Measurements from ENCODE around the gene NCBP2L.

NCBP2L gene

DNA sequence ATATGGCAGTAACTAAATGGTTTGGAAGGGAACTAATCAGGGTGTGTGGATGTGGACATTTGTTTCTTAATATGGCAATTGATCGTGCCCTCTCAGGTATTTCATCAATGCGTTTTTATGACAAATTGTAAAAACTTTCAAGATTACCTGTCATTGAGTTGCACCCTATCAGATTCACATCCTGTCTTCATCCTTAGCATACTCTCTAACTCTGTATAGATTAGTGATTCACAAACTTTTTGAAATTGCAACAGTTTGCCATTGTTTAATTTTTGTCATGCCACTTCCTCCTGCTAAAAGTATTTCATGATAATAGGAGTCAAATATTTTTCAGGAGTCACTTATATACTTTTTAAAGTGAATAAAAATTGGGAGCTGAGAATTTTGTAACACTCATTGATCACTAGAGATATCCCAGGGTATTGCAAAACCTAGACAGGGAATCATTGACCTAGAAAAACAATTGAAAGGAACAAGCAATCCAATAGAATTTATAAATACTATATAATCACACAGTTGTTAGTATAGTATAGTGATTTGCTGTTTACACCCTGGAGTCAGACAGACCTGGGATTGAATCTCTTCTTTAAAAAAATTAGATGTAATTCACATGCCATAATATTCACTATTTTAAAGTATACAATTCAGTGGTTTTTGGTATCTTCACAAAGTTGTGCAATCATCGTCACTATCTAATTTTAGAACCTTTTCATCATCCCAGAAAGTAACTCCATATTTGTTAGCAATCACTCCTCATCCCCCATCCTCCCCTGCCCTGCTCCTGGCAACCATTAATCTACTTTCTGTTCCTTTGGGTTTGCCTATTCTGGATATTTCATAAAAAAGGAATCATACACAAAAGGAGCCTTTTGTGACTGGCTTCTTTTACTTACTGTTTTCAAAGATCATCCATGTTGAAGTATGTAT, 57.0 kb downstream of the NCBP2L start:
- ChIA-PET POLR2A (no interaction called here), CTCF (no interaction called here)
- TF ChIP-seq, protein P1, sequence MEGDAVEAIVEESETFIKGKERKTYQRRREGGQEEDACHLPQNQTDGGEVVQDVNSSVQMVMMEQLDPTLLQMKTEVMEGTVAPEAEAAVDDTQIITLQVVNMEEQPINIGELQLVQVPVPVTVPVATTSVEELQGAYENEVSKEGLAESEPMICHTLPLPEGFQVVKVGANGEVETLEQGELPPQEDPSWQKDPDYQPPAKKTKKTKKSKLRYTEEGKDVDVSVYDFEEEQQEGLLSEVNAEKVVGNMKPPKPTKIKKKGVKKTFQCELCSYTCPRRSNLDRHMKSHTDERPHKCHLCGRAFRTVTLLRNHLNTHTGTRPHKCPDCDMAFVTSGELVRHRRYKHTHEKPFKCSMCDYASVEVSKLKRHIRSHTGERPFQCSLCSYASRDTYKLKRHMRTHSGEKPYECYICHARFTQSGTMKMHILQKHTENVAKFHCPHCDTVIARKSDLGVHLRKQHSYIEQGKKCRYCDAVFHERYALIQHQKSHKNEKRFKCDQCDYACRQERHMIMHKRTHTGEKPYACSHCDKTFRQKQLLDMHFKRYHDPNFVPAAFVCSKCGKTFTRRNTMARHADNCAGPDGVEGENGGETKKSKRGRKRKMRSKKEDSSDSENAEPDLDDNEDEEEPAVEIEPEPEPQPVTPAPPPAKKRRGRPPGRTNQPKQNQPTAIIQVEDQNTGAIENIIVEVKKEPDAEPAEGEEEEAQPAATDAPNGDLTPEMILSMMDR (IDR thresholded peaks at IDR 0.05; ENCODE audit: insufficient read depth, low read length, missing control alignments) = no peak
- no peak for DNase-seq (ENCODE audit: low read depth, low spot score)
- no peak overlapping the region for H3K4me3 ChIP-seq (ENCODE audit: low read depth, low read length)

DNA sequence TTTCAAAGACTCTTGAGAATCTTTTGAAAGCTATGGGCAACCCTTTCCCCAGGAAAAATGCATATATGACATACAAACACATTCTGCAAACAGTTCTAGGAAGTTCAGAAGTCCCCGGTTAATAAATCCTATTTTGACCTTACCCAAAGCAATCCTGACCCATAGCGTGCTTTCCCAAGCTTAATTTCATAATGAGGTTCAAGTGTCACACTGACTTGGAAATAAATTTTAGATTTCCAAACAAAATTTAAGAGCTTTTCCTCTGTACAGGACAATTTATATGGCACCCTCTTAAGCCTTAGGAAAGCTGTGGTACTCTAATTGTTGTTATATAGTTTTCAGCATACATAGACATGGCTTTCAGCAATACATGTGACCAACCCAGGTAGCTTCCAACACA, 59.4 kb downstream of the NCBP2L start:
- no peak overlapping the region for H3K4me3 ChIP-seq (ENCODE audit: low read depth, low read length)
- TF ChIP-seq, protein P1 (IDR thresholded peaks at IDR 0.05; ENCODE audit: insufficient read depth, low read length, missing control alignments) = no peak
- POLR2A ChIA-PET = no interaction called here
- CTCF ChIA-PET = interaction anchor here (0.8 kb wide), 1 partner anchor 10 kb away, joined by 3 read pairs; no protein-coding TSS in a partner anchor
- no peak for DNase-seq (ENCODE audit: low read depth, low spot score)

DNA sequence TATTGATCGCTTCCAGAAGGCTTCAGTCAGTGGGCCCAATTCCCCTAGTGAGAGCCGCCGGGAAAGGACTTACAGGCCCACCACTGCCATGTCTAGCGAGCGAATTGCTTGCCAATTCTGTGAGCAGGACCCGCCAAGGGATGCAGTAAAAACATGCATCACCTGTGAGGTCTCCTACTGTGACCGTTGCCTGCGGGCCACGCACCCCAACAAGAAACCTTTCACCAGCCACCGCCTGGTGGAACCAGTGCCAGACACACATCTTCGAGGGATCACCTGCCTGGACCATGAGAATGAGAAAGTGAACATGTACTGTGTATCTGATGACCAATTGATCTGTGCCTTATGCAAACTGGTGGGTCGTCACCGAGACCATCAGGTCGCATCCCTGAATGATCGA, 63.4 kb downstream of the NCBP2L start:
- no peak for DNase-seq (ENCODE audit: low read depth, low spot score)
- ChIA-PET CTCF (no interaction called here), POLR2A (no interaction called here)
- H3K4me3 ChIP-seq (ENCODE audit: low read depth, low read length) = no peak overlapping the region
- TF ChIP-seq, protein P1 (IDR thresholded peaks at IDR 0.05; ENCODE audit: insufficient read depth, low read length, missing control alignments) = no peak

DNA sequence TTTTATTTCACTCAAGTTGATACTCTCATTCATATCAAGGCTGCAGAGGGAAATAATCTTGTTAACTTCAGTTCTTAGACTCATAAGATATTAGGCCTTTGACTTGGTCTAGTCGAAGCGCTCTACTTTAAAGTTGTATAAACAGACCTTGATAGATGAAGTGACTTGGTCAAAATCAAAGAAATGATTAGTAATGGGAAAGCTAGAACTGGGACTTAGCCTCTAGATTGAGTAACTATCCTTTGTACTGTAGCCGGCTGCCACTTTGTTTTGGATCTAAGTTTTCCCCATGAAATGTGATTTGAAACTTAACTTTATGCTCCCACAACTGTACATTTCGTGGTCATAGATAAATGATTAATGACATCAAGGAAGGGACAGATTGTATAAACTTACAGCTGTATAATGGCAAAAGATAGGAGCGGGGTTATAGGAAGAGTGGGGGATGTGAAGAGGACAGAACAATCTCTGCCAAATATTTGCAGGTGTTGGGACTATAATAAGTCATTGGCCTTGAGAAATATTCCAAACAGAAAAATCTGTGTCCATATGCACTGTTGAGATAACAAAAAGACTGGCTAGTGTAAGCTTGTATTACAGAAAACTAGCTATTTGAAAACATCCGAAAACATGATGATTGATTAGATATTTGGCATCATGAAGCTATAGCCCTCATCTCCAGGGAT, 65.3 kb downstream of the NCBP2L start:
- DNase-seq (ENCODE audit: low read depth, low spot score) = no peak
- no peak overlapping the region for H3K4me3 ChIP-seq (ENCODE audit: low read depth, low read length)
- POLR2A ChIA-PET = no interaction called here
- CTCF ChIA-PET = no interaction called here
- TF ChIP-seq, protein P1 (IDR thresholded peaks at IDR 0.05; ENCODE audit: insufficient read depth, low read length, missing control alignments) = no peak

Data from AG04449 (cell line).